ENCODE data around the gene NR1I3. TPM values are rescaled to one million over a fixed set of nuclear protein-coding genes. Genes with fewer than 3 reads are reported as not detected.

NR1I3 gene
- total and polyA plus RNA-seq, 2 of the 13 experiments (the other 11 are each of a cell fraction or from before 2014, with no cell fraction given), result 0.62 to 0.95 TPM

DNA sequence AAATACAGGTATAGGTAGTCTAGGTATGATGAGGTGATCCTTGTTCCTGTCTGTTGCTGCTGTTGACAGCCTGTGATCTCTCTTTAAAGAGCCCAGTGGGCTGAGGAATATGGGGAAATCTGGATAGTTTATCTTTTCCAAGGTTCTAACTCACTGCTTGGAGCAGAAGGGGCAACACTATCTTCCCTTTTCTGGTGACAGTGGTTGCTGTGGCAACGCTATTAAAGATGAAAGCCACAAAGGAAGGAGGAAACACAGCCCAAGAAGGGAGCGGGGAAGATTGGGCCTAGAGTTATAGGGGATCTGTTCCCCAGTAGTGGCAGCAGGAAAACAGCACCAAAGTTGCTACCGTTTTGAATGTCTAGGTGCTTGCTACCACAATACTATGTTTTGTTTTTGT lies 29.3 kb upstream of the NR1I3 start:
- intact Hi-C loops (cut with micrococcal nuclease; ENCODE audit: unreplicated experiment), result no loop called here
- POLR2A ChIA-PET, result no interaction called here
- no peaks in the 10 kb centered on the region for H3K9me3 ChIP-seq (ENCODE audit: low read length)
- H3K27me3 ChIP-seq (ENCODE audit: control insufficient read depth in 1 of 2, insufficient read depth in 2 of 2, low read length in 2 of 2), result no peaks in the 10 kb centered on the region; a peak in 1 of 5 replicates
- H3K4me1 ChIP-seq (ENCODE audit: insufficient read depth, low read length), result no peaks in the 10 kb centered on the region
- TF ChIP-seq, protein P1, sequence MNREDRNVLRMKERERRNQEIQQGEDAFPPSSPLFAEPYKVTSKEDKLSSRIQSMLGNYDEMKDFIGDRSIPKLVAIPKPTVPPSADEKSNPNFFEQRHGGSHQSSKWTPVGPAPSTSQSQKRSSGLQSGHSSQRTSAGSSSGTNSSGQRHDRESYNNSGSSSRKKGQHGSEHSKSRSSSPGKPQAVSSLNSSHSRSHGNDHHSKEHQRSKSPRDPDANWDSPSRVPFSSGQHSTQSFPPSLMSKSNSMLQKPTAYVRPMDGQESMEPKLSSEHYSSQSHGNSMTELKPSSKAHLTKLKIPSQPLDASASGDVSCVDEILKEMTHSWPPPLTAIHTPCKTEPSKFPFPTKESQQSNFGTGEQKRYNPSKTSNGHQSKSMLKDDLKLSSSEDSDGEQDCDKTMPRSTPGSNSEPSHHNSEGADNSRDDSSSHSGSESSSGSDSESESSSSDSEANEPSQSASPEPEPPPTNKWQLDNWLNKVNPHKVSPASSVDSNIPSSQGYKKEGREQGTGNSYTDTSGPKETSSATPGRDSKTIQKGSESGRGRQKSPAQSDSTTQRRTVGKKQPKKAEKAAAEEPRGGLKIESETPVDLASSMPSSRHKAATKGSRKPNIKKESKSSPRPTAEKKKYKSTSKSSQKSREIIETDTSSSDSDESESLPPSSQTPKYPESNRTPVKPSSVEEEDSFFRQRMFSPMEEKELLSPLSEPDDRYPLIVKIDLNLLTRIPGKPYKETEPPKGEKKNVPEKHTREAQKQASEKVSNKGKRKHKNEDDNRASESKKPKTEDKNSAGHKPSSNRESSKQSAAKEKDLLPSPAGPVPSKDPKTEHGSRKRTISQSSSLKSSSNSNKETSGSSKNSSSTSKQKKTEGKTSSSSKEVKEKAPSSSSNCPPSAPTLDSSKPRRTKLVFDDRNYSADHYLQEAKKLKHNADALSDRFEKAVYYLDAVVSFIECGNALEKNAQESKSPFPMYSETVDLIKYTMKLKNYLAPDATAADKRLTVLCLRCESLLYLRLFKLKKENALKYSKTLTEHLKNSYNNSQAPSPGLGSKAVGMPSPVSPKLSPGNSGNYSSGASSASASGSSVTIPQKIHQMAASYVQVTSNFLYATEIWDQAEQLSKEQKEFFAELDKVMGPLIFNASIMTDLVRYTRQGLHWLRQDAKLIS (CRISPR knock-in tag; IDR thresholded peaks at IDR 0.05), result no peak
- TF ChIP-seq JUNB (CRISPR knock-in tag; IDR thresholded peaks at IDR 0.05; ENCODE audit: borderline replicate concordance) (no peak), TCF12 (IDR thresholded peaks at IDR 0.05) (no peak), TCF12 (CRISPR knock-in tag; IDR thresholded peaks at IDR 0.05) (no peak), ZNF883 (CRISPR knock-in tag; IDR thresholded peaks at IDR 0.05; ENCODE audit: not compliant biosample characterization) (no peak), GABPB1 (CRISPR knock-in tag; IDR thresholded peaks at IDR 0.05) (no peak), TBL1XR1 (IDR thresholded peaks at IDR 0.05; ENCODE audit: borderline replicate concordance, low read length, partially characterized antibody) (no peak), TEAD3 (CRISPR knock-in tag; optimal IDR thresholded peaks at IDR 0.05; ENCODE audit: borderline replicate concordance) (no peak), TAF1 (CRISPR knock-in tag; IDR thresholded peaks at IDR 0.05) (no peak), CBX2 (IDR thresholded peaks at IDR 0.05; ENCODE audit: low read depth, low read length) (no peak), CBX2 (CRISPR knock-in tag; IDR thresholded peaks at IDR 0.05; ENCODE audit: low read depth) (no peak), POLR2G (IDR thresholded peaks at IDR 0.05; ENCODE audit: low read depth, low read length) (no peak)
- TF ChIP-seq, protein P2, sequence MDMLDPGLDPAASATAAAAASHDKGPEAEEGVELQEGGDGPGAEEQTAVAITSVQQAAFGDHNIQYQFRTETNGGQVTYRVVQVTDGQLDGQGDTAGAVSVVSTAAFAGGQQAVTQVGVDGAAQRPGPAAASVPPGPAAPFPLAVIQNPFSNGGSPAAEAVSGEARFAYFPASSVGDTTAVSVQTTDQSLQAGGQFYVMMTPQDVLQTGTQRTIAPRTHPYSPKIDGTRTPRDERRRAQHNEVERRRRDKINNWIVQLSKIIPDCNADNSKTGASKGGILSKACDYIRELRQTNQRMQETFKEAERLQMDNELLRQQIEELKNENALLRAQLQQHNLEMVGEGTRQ (IDR thresholded peaks at IDR 0.05; ENCODE audit: low read depth, low read length), result no peak
- TF ChIP-seq, protein P2 (CRISPR knock-in tag; IDR thresholded peaks at IDR 0.05; ENCODE audit: borderline replicate concordance), result no peak
- TF ChIP-seq, protein P3, sequence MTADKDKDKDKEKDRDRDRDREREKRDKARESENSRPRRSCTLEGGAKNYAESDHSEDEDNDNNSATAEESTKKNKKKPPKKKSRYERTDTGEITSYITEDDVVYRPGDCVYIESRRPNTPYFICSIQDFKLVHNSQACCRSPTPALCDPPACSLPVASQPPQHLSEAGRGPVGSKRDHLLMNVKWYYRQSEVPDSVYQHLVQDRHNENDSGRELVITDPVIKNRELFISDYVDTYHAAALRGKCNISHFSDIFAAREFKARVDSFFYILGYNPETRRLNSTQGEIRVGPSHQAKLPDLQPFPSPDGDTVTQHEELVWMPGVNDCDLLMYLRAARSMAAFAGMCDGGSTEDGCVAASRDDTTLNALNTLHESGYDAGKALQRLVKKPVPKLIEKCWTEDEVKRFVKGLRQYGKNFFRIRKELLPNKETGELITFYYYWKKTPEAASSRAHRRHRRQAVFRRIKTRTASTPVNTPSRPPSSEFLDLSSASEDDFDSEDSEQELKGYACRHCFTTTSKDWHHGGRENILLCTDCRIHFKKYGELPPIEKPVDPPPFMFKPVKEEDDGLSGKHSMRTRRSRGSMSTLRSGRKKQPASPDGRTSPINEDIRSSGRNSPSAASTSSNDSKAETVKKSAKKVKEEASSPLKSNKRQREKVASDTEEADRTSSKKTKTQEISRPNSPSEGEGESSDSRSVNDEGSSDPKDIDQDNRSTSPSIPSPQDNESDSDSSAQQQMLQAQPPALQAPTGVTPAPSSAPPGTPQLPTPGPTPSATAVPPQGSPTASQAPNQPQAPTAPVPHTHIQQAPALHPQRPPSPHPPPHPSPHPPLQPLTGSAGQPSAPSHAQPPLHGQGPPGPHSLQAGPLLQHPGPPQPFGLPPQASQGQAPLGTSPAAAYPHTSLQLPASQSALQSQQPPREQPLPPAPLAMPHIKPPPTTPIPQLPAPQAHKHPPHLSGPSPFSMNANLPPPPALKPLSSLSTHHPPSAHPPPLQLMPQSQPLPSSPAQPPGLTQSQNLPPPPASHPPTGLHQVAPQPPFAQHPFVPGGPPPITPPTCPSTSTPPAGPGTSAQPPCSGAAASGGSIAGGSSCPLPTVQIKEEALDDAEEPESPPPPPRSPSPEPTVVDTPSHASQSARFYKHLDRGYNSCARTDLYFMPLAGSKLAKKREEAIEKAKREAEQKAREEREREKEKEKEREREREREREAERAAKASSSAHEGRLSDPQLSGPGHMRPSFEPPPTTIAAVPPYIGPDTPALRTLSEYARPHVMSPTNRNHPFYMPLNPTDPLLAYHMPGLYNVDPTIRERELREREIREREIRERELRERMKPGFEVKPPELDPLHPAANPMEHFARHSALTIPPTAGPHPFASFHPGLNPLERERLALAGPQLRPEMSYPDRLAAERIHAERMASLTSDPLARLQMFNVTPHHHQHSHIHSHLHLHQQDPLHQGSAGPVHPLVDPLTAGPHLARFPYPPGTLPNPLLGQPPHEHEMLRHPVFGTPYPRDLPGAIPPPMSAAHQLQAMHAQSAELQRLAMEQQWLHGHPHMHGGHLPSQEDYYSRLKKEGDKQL (CRISPR knock-in tag; IDR thresholded peaks at IDR 0.05; ENCODE audit: low read depth), result no peak
- no peaks in the 10 kb centered on the region for H4K20me1 ChIP-seq (ENCODE audit: insufficient read depth, low read length)
- 52% methylated on average over 3 of the region's 3 CpGs for WGBS (ENCODE audit: low lambda C conversion rate)
- DNase-seq (ENCODE audit: low spot score) (no peak), ATAC-seq (no peak), FAIRE-seq (no peak)
- no peak overlapping the region for H3K4me3 ChIP-seq (replicated peaks in 1 of 3; ENCODE audit: insufficient read depth in 1 of 3, low read depth in 2 of 3, low read length in 3 of 3)
- CTCF ChIA-PET (ENCODE audit: low intra/inter-chr PET ratio, low total read pairs), result no interaction called here
- no peak overlapping the region for H3K27ac ChIP-seq (ENCODE audit: extremely low read length, insufficient read depth, low read length)
- no peaks in the 10 kb centered on the region for H3K36me3 ChIP-seq (replicated peaks in 1 of 2; ENCODE audit: control insufficient read depth in 1 of 2, insufficient read depth in 2 of 2, low read length in 2 of 2)
- in situ Hi-C loops (cut with HindIII; ENCODE audit: extremely low pct_ligation_motif_present, low pct_unique_long_range_greater_than_20kb), result no loop called here
- H2AFZ ChIP-seq (ENCODE audit: low read length), result no peak overlapping the region
- BruUV-seq (replicated peaks), result no TSS peak
- no peak overlapping the region for H3K4me2 ChIP-seq (ENCODE audit: low read depth, low read length)
- no peak overlapping the region for H3K9ac ChIP-seq (ENCODE audit: insufficient read depth, low read depth, low read length)
- no peaks in the 10 kb centered on the region for H3K79me2 ChIP-seq (ENCODE audit: insufficient read depth, low read length)
